Cardiac muscle cell (in vitro differentiated cells and primary cell): Measurements from ENCODE around the gene MPC1. TPM values are rescaled to one million over a fixed set of nuclear protein-coding genes. Genes with fewer than 3 reads are reported as not detected.
"Not testable (repeated sequence)": the region's sequence is repeated elsewhere in the genome, so short reads cannot be mapped to it uniquely, and the experiment has no call there.

ENCODE experiments used
- DNase-seq, 2 donors: peaks; one replicate each; pipeline versions ENCODE4 v3.0.0 to v3.0.0-alpha.2; 2010 to 2017; ENCODE audit warnings: low read depth in 1 of 2, low spot score in 1 of 2
- H3K27ac ChIP-seq: fragments of 200-600 bp; sonication (generic); 2 replicates; pipeline ENCODE4 v1.5.1; 2016
- H3K27me3 ChIP-seq: fragments of 200-600 bp; sonication (generic); 2 replicates; pipeline ENCODE4 v1.6.0; 2016; ENCODE audit warnings: control low read depth
- H3K36me3 ChIP-seq: fragments of 200-600 bp; sonication (generic); 2 replicates; pipeline ENCODE4 v1.5.1; 2016; ENCODE audit warnings: control low read depth
- H3K4me1 ChIP-seq: fragments of 200-600 bp; sonication (generic); 2 replicates; pipeline ENCODE4 v1.8.1; 2017; ENCODE audit warnings: low read depth, mild to moderate bottlenecking, mixed run types
- H3K4me3 ChIP-seq: fragments of 200-600 bp; sonication (generic); 2 replicates; pipeline ENCODE4 v1.5.1; 2016; ENCODE audit warnings: mild to moderate bottlenecking
- H3K9me3 ChIP-seq: fragments of 200-600 bp; sonication (generic); 2 replicates; pipeline ENCODE4 v1.5.1; 2017; ENCODE audit warnings: low read depth, mild to moderate bottlenecking, control low read depth
- CTCF ChIP-seq: IDR thresholded peaks from 2 replicates; pipeline ENCODE4 v1.5.1; 2012; ENCODE audit warnings: low read depth, mild to moderate bottlenecking, low read length
- polyA plus RNA-seq: library from polyadenylated mRNA; unstranded; fragments of >200 nt; fragmentation: Nextera tagmentation; extraction: Ambion mirVana; gene quantifications from 2 replicates; pipeline ENCODE4 v1.2.1, GENCODE V29; 2016
- total RNA-seq: library from RNA; depleted of rRNA; stranded (reverse); fragments of >200 nt; gene quantifications from 2 replicates; pipeline ENCODE4 v1.2.3, GENCODE V29; 2016

The MPC1 gene
- total and polyA plus RNA-seq, 2 experiments from 2014 or later = 28.5 to 122 TPM

DNA sequence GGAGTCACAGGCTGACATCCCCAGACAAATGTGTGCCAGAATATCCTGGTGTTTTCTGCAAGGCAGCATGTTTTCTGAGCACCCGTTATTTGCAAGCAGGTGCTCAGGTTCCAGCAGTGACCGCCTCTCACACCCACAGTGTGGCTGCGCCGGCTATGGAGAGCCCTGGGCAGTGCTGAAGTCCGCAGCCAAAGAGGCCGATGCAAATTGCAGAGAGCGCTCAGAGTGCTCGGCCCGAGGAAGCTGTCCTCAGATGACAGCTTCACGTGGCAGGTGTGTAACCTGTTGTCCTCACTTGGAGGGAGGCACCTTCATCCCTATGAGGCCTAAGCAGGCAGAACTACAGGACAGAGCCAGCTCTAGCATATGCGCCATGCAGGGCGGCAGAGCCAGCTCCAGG, 23.5 kb upstream of the MPC1 start:
- H3K36me3 ChIP-seq = no peaks in the 10 kb centered on the region
- no peak for DNase-seq
- no peaks in the 10 kb centered on the region for H3K27me3 ChIP-seq
- H3K4me3 ChIP-seq = no peak overlapping the region
- no peak overlapping the region for H3K27ac ChIP-seq
- no peak for TF ChIP-seq CTCF
- H3K4me1 ChIP-seq = no peaks in the 10 kb centered on the region
- no peaks in the 10 kb centered on the region for H3K9me3 ChIP-seq

GRCh38 chr6:166405386-166405785, 22.6 kb upstream of the MPC1 start:
- TF ChIP-seq CTCF = no peak
- H3K4me1 ChIP-seq = no peaks in the 10 kb centered on the region
- H3K27ac ChIP-seq = no peak overlapping the region
- H3K9me3 ChIP-seq = no peaks in the 10 kb centered on the region
- no peak overlapping the region for H3K4me3 ChIP-seq
- H3K36me3 ChIP-seq = no peaks in the 10 kb centered on the region
- no peaks in the 10 kb centered on the region for H3K27me3 ChIP-seq
- no peak for DNase-seq

- DNase-seq = peak in 1 of 2 donors; percentile 57
- no peaks in the 10 kb centered on the region for H3K9me3 ChIP-seq
- H3K4me3 ChIP-seq = no peak overlapping the region
- H3K27me3 ChIP-seq = no peaks in the 10 kb centered on the region
- TF ChIP-seq CTCF = no peak
- H3K36me3 ChIP-seq = no peaks in the 10 kb centered on the region
- H3K4me1 ChIP-seq = no peaks in the 10 kb centered on the region
- no peak overlapping the region for H3K27ac ChIP-seq
These were observed 20.0 kb upstream of the MPC1 start for GRCh38 chr6:166402582-166403277.

GRCh38 chr6:166400649-166401250, 18.0 kb upstream of the MPC1 start:
- H3K9me3 ChIP-seq, H3K27me3 ChIP-seq, H3K4me3 ChIP-seq, H3K27ac ChIP-seq, H3K36me3 ChIP-seq, H3K4me1 ChIP-seq: not testable (repeated sequence)
- TF ChIP-seq CTCF = peak; percentile 69
- peak; percentile 82 to 84 for DNase-seq

GRCh38 chr6:166400181-166400580, 17.4 kb upstream of the MPC1 start:
- Histone ChIP-seq H3K36me3 (no peaks in the 10 kb centered on the region), H3K27me3 (no peaks in the 10 kb centered on the region), H3K4me1 (no peaks in the 10 kb centered on the region), H3K4me3 (no peak overlapping the region), H3K9me3 (no peaks in the 10 kb centered on the region), H3K27ac (no peak overlapping the region)
- no peak for DNase-seq
- no peak for TF ChIP-seq CTCF
